GM12873 (cell line): ENCODE data around the gene MYL7.

Experiments
- CTCF ChIP-seq: IDR thresholded peaks from 2 replicates; pipeline ENCODE4 v1.5.1; 2012; ENCODE audit warnings: low read depth, mild to moderate bottlenecking, moderate library complexity, low read length, control low read depth; ENCODE audit not compliant: insufficient read depth; ENCODE audit errors: missing control alignments

MYL7 gene

GRCh38 chr7:44132039-44132438, 9.1 kb downstream of the MYL7 start:
- TF ChIP-seq CTCF = no peak

GRCh38 chr7:44131173-44132029, 9.7 kb downstream of the MYL7 start:
- peak; percentile 48 for TF ChIP-seq CTCF

GRCh38 chr7:44128721-44129582, 12.2 kb downstream of the MYL7 start:
- TF ChIP-seq CTCF = no peak

- no peak for TF ChIP-seq CTCF
These were observed 14.0 kb downstream of the MYL7 start for GRCh38 chr7:44127161-44127560.

GRCh38 chr7:44124822-44125202, 16.3 kb downstream of the MYL7 start:
- TF ChIP-seq CTCF = no peak

- TF ChIP-seq CTCF = no peak
These were observed 17.7 kb downstream of the MYL7 start, which contains the start of gene POLD2 for GRCh38 chr7:44123190-44124003. Gene POLD2 (minus strand): TSS chr7:44123548. CDS start chr7:44122053, 1,495 bp downstream.

GRCh38 chr7:44122529-44122928, 18.6 kb downstream of the MYL7 start:
- no peak for TF ChIP-seq CTCF
